ENCODE measurements around the gene SRPK2. TPM values are rescaled to one million over a fixed set of nuclear protein-coding genes. Genes with fewer than 3 reads are reported as not detected.
"Not testable (repeated sequence)": the region's sequence is repeated elsewhere in the genome, so short reads cannot be mapped to it uniquely, and the experiment has no call there.

Gene SRPK2
- total RNA-seq, 1 donor from 2014 or later, result 58.5 TPM

- no peaks in the 10 kb centered on the region for H3K27me3 Mint-ChIP-seq (ENCODE audit: low read depth)
- no peak for DNase-seq (ENCODE audit: low spot score)
- peaks cover 9% of the 10 kb centered on the region for H3K9me3 Mint-ChIP-seq (ENCODE audit: low read depth)
- TF ChIP-seq CTCF (IDR thresholded peaks at IDR 0.05), result no peak
- no peak overlapping the region for H3K4me3 Mint-ChIP-seq (ENCODE audit: unreplicated experiment)
- peaks cover 5% of the 10 kb centered on the region for H3K36me3 Mint-ChIP-seq (ENCODE audit: low read depth)
- no peak overlapping the region for H3K27ac Mint-ChIP-seq (ENCODE audit: unreplicated experiment)
- H3K4me1 Mint-ChIP-seq (ENCODE audit: low read depth), result peaks cover 31% of the 10 kb centered on the region
Measured at GRCh38 chr7:105261689-105262088, 127.0 kb downstream of the SRPK2 start.

DNA sequence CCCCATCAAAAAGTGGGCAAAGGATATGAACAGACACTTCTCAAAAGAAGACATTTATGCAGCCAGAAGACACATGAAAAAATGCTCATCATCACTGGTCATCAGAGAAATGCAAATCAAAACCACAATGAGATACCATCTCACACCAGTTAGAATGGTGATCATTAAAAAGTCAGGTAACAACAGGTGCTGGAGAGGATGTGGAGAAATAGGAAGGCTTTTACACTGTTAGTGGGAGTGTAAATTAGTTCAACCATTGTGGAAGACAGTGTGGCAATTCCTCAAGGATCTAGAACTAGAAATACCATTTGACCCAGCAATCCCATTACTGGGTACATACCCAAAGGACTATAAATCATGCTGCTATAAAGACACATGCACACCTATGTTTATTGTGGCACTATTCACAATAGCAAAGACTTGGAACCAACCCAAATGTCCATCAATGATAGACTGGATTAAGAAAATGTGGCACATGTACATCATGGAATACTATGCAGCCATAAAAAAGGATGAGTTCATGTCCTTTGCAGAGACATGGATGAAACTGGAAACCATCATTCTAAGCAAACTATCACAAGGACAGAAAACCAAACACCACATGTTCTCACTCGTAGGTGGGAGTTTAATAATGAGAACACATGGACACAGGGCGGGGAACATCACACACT lies 128.4 kb downstream of the SRPK2 start:
- not testable (repeated sequence) for H3K27me3 Mint-ChIP-seq (ENCODE audit: low read depth); DNase-seq (ENCODE audit: low spot score); H3K9me3 Mint-ChIP-seq (ENCODE audit: low read depth); H3K27ac Mint-ChIP-seq (ENCODE audit: unreplicated experiment); H3K4me3 Mint-ChIP-seq (ENCODE audit: unreplicated experiment); H3K36me3 Mint-ChIP-seq (ENCODE audit: low read depth)
- peaks cover 25% of the 10 kb centered on the region for H3K4me1 Mint-ChIP-seq (ENCODE audit: low read depth)

DNA sequence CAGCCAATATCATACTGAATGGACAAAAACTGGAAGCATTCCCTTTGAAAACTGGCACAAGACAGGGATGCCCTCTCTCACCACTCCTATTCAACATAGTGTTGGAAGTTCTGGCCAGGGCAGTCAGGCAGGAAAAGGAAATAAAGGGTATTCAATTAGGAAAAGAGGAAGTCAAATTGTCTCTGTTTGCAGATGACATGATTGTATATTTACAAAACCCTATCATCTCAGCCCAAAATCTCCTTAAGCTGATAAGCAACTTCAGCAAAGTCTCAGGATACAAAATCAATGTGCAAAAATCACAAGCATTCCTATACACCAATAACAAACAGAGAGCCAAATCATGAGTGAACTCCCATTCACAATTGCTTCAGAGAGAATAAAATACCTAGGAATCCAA lies 129.8 kb downstream of the SRPK2 start:
- H3K4me3 Mint-ChIP-seq (ENCODE audit: unreplicated experiment); DNase-seq (ENCODE audit: low spot score); H3K27me3 Mint-ChIP-seq (ENCODE audit: low read depth); H3K9me3 Mint-ChIP-seq (ENCODE audit: low read depth); H3K27ac Mint-ChIP-seq (ENCODE audit: unreplicated experiment); H3K36me3 Mint-ChIP-seq (ENCODE audit: low read depth): not testable (repeated sequence)
- H3K4me1 Mint-ChIP-seq (ENCODE audit: low read depth), result peaks cover 24% of the 10 kb centered on the region

DNA sequence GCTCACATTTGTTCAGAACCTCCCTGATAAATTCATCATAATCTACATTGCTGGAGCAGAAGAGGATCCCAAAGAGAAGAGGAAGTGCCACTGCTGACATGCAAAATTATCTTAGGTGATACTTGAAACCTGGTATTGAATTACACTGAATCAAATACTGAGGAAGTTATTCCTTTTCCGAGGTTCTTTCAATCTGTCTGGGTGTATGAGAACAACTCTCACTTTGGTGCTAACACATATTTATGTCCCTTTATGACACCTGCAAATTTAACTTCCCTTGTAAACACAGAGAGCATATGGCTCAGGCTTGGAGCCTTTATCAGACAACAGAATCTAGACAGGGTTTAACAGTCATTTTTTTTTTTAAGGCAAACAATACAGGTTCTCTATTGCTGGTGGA lies 131.4 kb downstream of the SRPK2 start:
- H3K4me3 Mint-ChIP-seq (ENCODE audit: unreplicated experiment), result no peak overlapping the region
- TF ChIP-seq CTCF (IDR thresholded peaks at IDR 0.05), result no peak
- no peaks in the 10 kb centered on the region for H3K27me3 Mint-ChIP-seq (ENCODE audit: low read depth)
- DNase-seq (ENCODE audit: low spot score), result no peak
- H3K4me1 Mint-ChIP-seq (ENCODE audit: low read depth), result peaks cover 21% of the 10 kb centered on the region
- H3K36me3 Mint-ChIP-seq (ENCODE audit: low read depth), result peaks cover 5% of the 10 kb centered on the region
- H3K9me3 Mint-ChIP-seq (ENCODE audit: low read depth), result peaks cover 9% of the 10 kb centered on the region
- H3K27ac Mint-ChIP-seq (ENCODE audit: unreplicated experiment), result no peak overlapping the region

- H3K4me3 Mint-ChIP-seq (ENCODE audit: unreplicated experiment), result no peak overlapping the region
- peaks cover 23% of the 10 kb centered on the region for H3K4me1 Mint-ChIP-seq (ENCODE audit: low read depth)
- DNase-seq (ENCODE audit: low spot score), result no peak
- no peaks in the 10 kb centered on the region for H3K27me3 Mint-ChIP-seq (ENCODE audit: low read depth)
- H3K27ac Mint-ChIP-seq (ENCODE audit: unreplicated experiment), result peak overlapping the region; percentile 25
- peaks cover 5% of the 10 kb centered on the region for H3K36me3 Mint-ChIP-seq (ENCODE audit: low read depth)
- TF ChIP-seq CTCF (IDR thresholded peaks at IDR 0.05), result no peak
- H3K9me3 Mint-ChIP-seq (ENCODE audit: low read depth), result peaks cover 9% of the 10 kb centered on the region
Measured at GRCh38 chr7:105256761-105257231, 131.9 kb downstream of the SRPK2 start.

- Mint-ChIP-seq H3K27ac (ENCODE audit: unreplicated experiment) (peak overlapping the region; percentile 46), H3K4me1 (ENCODE audit: low read depth) (peaks cover 47% of the 10 kb centered on the region), H3K4me3 (ENCODE audit: unreplicated experiment) (no peak overlapping the region), H3K27me3 (ENCODE audit: low read depth) (no peaks in the 10 kb centered on the region), H3K9me3 (ENCODE audit: low read depth) (no peaks in the 10 kb centered on the region), H3K36me3 (ENCODE audit: low read depth) (no peaks in the 10 kb centered on the region)
- TF ChIP-seq CTCF (IDR thresholded peaks at IDR 0.05), result no peak
- no peak for DNase-seq (ENCODE audit: low spot score)
Measured at GRCh38 chr7:105250706-105251105, 138.0 kb downstream of the SRPK2 start.
